K562 (cell line): ENCODE measurements around the gene CDKN2C. TPM values are rescaled to one million over a fixed set of nuclear protein-coding genes. Genes with fewer than 3 reads are reported as not detected.

Experiments used
- DDX20 ChIP-seq: fragments of 450-650 bp; IDR thresholded peaks from 2 replicates; pipeline ENCODE4 v1.6.1; 2016; ENCODE audit warnings: missing genetic modification characterization, low read depth, mild to moderate bottlenecking, missing compliant biosample characterization, moderate library complexity
- DIDO1 ChIP-seq: fragments of 450-650 bp; IDR thresholded peaks from 2 replicates; pipeline ENCODE4 v1.6.1; 2016; ENCODE audit warnings: low read depth, missing biosample characterization, missing genetic modification characterization
- ELF4 ChIP-seq: fragments of 450-650 bp; formaldehyde crosslinking; IDR thresholded peaks from 2 replicates; pipeline ENCODE4 v1.4.0; 2022; ENCODE audit warnings: missing genetic modification characterization
- IFI16 ChIP-seq: fragments of 250-450 bp; sonication (Bioruptor Pico); IDR thresholded peaks from 2 replicates; pipeline ENCODE4 v2.1.2; 2022; ENCODE audit warnings: mild to moderate bottlenecking, inconsistent platforms
- JUN ChIP-seq, 2 experiments: sonication (generic) in 1 of 2; formaldehyde crosslinking in 1 of 2; IDR thresholded peaks; 2 replicates each; pipeline versions ENCODE4 v1.6.1 to v1.8.0; 2012 to 2022; ENCODE audit warnings: borderline replicate concordance in 2 of 2, mild to moderate bottlenecking in 2 of 2, improper control_type of control experiment in 1 of 2, low read depth in 1 of 2, low read length in 1 of 2, missing genetic modification reagents in 1 of 2
- MAFF ChIP-seq: IDR thresholded peaks from 2 replicates; pipeline ENCODE4 v1.6.1; 2012; ENCODE audit warnings: low read length, improper control_type of control experiment
- MIER1 ChIP-seq: fragments of 450-650 bp; IDR thresholded peaks from 2 replicates; pipeline ENCODE4 v1.6.1; 2016; ENCODE audit warnings: antibody characterized with exemption, mild to moderate bottlenecking, low read depth
- PHF20 ChIP-seq: fragments of 450-650 bp; IDR thresholded peaks from 2 replicates; pipeline ENCODE4 v1.6.1; 2018; ENCODE audit not compliant: partially characterized antibody
- POLR2AphosphoS2 ChIP-seq: IDR thresholded peaks from 2 replicates; pipeline ENCODE4 v1.6.1; 2012; ENCODE audit warnings: low read length, improper control_type of control experiment
- PYGO2 ChIP-seq: fragments of 450-650 bp; IDR thresholded peaks from 2 replicates; pipeline ENCODE4 v1.6.1; 2016; ENCODE audit warnings: mild to moderate bottlenecking, missing genetic modification characterization, moderate library complexity, missing compliant biosample characterization
- RBM15 ChIP-seq: fragments of 200-400 bp; formaldehyde crosslinking; IDR thresholded peaks from 2 replicates; pipeline ENCODE4 v1.6.1; 2018; ENCODE audit warnings: mild to moderate bottlenecking, low read length, moderate library complexity; ENCODE audit not compliant: insufficient read depth
- RBM25 ChIP-seq: fragments of 200-400 bp; formaldehyde crosslinking; IDR thresholded peaks from 2 replicates; pipeline ENCODE4 v1.6.1; 2018; ENCODE audit warnings: low read length, low read depth, moderate library complexity; ENCODE audit not compliant: severe bottlenecking
- SAFB ChIP-seq: fragments of 200-400 bp; formaldehyde crosslinking; IDR thresholded peaks from 2 replicates; pipeline ENCODE4 v1.6.1; 2017; ENCODE audit warnings: low read depth, low read length, borderline replicate concordance
- SIN3A ChIP-seq, 2 experiments: fragments of 150-350 bp in 1 of 2; IDR thresholded peaks; 2 replicates each; pipeline ENCODE4 v1.6.1; 2011 to 2016; ENCODE audit warnings: borderline replicate concordance in 2 of 2, low read depth in 2 of 2, low read length in 2 of 2, mild to moderate bottlenecking in 2 of 2, moderate library complexity in 2 of 2; ENCODE audit not compliant: control insufficient read depth in 1 of 2
- SIN3B ChIP-seq: fragments of 450-650 bp; IDR thresholded peaks from 2 replicates; pipeline ENCODE4 v1.6.1; 2017; ENCODE audit warnings: low read depth, mild to moderate bottlenecking, moderate library complexity
- SOX6 ChIP-seq: fragments of 450-650 bp; IDR thresholded peaks from 2 replicates; pipeline ENCODE4 v1.6.1; 2014; ENCODE audit warnings: mild to moderate bottlenecking
- STAT5A ChIP-seq: IDR thresholded peaks from 2 replicates; pipeline ENCODE4 v1.6.1; 2012; ENCODE audit warnings: low read length, inconsistent platforms, borderline replicate concordance
- ZNF3 ChIP-seq: fragments of 250-450 bp; sonication (Bioruptor Pico); IDR thresholded peaks from 2 replicates; pipeline ENCODE4 v1.5.0; 2021; ENCODE audit warnings: mild to moderate bottlenecking, moderate library complexity
- ZNF384 ChIP-seq: IDR thresholded peaks from 2 replicates; pipeline ENCODE4 v1.6.1; 2012; ENCODE audit warnings: low read depth, low read length, improper control_type of control experiment
- ZNF766 ChIP-seq: fragments of 200-800 bp; sonication (Bioruptor generic); conservative IDR thresholded peaks from 2 replicates; pipeline ENCODE4 v1.6.1; 2016; ENCODE audit warnings: missing genetic modification characterization, missing compliant biosample characterization
- polyA plus RNA-seq, 8 experiments: library from polyadenylated mRNA; depleted of rRNA in 4 of 8; stranded (reverse) in 5 of 8; unstranded in 3 of 8; fragments of >200 nt; fragmentation: Nextera tagmentation in 2 of 8; fragmentation: Illumina TruSeq in 1 of 8; extraction: Ambion mirVana in 2 of 8; extraction: Trizol in 1 of 8; gene quantifications; 2 replicates each; pipeline versions ENCODE4 v1.2.1 to v1.2.3, GENCODE V29; 2011 to 2014; ENCODE audit warnings: inconsistent platforms in 1 of 8, missing spikeins in 1 of 8
- total RNA-seq, 7 experiments: library from RNA; depleted of rRNA in 6 of 7; stranded (reverse); fragments of >200 nt in 6 of 7; fragmentation: Illumina TruSeq in 2 of 7; extraction: Trizol in 2 of 7; gene quantifications; 2 replicates each; pipeline versions ENCODE4 v1.2.1 to v1.2.3, GENCODE V29; 2011 to 2021; ENCODE audit warnings: low replicate concordance in 1 of 7
- TF ChIP-seq, protein P1 (sequence below): fragments of 250-450 bp; sonication (Bioruptor Pico); IDR thresholded peaks from 2 replicates; pipeline ENCODE4 v1.8.0; 2022; ENCODE audit warnings: inconsistent platforms
- TF ChIP-seq, protein P2 (sequence below): sonication (generic); formaldehyde crosslinking; IDR thresholded peaks from 2 replicates; pipeline ENCODE4 v1.8.0; 2022; ENCODE audit warnings: mild to moderate bottlenecking, missing genetic modification reagents
- TF ChIP-seq, protein P3 (sequence below): fragments of 450-650 bp; conservative IDR thresholded peaks from 2 replicates; pipeline ENCODE4 v1.6.1; 2016; ENCODE audit warnings: missing genetic modification characterization, low read depth, mild to moderate bottlenecking, missing compliant biosample characterization, moderate library complexity

Gene CDKN2C
- total and polyA plus RNA-seq, 9 of the 15 experiments (the other 6 are each of a cell fraction or from before 2014, with no cell fraction given) = 11.9 to 74.3 (median 45.9) TPM

DNA sequence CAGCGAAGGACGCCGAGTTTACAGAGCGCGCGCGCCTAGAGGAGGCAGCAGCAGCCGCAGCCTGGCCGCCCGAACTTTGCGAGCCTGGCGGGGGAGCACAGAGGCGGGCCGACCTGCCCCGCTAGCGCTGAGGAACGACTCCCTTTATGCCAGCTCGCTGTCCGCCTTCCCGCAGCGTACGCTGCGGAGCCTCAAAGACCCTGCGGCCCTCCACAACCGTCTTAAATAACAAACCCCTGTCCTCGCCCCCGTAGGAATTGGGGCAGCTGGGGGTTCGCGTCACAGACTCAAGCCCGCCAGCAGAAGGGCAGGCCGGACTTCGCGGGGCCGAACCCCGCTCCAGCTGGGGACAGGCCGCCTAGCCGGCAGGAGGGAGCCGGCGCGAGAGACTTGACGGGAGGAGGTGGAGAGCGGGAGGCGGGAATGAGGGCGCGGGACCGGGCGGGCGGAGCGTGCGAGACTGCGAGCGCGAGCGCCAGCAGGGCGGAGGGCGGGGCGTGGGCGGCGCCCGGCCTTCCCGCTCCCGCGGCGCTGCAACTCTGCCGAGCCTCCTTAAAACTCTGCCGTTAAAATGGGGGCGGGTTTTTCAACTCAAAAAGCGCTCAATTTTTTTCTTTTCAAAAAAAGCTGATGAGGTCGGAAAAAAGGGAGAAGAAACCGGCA is 1.8 kb upstream of the CDKN2C start (continued):
- TF ChIP-seq JUN (IDR thresholded peaks at IDR 0.05; ENCODE audit: borderline replicate concordance, low read depth, low read length) (no peak), JUN (CRISPR knock-in tag; IDR thresholded peaks at IDR 0.05; ENCODE audit: borderline replicate concordance) (peak; percentile 39; the same call in 1 of the 2 replicates), ZNF3 (CRISPR knock-in tag) (no peak), DIDO1 (tag) (no peak), RBM15 (no peak), SIN3B (0 out of 2 replicates have a peak, but pooled peaks have one; percentile 26), MAFF (no peak), SOX6 (peak; percentile 47; the same call in 1 of the 2 replicates), DDX20 (no peak), ZNF384 (peak; percentile 83), ELF4 (CRISPR knock-in tag) (no peak), POLR2AphosphoS2 (no peak), ZNF766 (peak; percentile 42; the same call in 1 of the 2 replicates), PYGO2 (tag) (no peak), PHF20 (no peak), SAFB (no peak), MIER1 (no peak), STAT5A (no peak; the same call in 1 of the 2 replicates), RBM25 (peak; percentile 26), IFI16 (CRISPR knock-in tag) (no peak), SIN3A (IDR thresholded peaks at IDR 0.05; ENCODE audit: borderline replicate concordance in 2 of 2, control insufficient read depth in 1 of 2, low read depth in 2 of 2, low read length in 2 of 2) (peak in 1 of 2 experiments; percentile 42; a peak in 1 of 4 replicates)
- TF ChIP-seq, protein P1, sequence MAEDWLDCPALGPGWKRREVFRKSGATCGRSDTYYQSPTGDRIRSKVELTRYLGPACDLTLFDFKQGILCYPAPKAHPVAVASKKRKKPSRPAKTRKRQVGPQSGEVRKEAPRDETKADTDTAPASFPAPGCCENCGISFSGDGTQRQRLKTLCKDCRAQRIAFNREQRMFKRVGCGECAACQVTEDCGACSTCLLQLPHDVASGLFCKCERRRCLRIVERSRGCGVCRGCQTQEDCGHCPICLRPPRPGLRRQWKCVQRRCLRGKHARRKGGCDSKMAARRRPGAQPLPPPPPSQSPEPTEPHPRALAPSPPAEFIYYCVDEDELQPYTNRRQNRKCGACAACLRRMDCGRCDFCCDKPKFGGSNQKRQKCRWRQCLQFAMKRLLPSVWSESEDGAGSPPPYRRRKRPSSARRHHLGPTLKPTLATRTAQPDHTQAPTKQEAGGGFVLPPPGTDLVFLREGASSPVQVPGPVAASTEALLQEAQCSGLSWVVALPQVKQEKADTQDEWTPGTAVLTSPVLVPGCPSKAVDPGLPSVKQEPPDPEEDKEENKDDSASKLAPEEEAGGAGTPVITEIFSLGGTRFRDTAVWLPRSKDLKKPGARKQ (CRISPR knock-in tag) = no peak
- TF ChIP-seq, protein P2, sequence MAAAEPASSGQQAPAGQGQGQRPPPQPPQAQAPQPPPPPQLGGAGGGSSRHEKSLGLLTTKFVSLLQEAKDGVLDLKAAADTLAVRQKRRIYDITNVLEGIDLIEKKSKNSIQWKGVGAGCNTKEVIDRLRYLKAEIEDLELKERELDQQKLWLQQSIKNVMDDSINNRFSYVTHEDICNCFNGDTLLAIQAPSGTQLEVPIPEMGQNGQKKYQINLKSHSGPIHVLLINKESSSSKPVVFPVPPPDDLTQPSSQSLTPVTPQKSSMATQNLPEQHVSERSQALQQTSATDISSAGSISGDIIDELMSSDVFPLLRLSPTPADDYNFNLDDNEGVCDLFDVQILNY = peak; percentile 90; the same call in 1 of the 2 replicates
- TF ChIP-seq, protein P3, sequence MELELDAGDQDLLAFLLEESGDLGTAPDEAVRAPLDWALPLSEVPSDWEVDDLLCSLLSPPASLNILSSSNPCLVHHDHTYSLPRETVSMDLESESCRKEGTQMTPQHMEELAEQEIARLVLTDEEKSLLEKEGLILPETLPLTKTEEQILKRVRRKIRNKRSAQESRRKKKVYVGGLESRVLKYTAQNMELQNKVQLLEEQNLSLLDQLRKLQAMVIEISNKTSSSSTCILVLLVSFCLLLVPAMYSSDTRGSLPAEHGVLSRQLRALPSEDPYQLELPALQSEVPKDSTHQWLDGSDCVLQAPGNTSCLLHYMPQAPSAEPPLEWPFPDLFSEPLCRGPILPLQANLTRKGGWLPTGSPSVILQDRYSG (tag) = 0 out of 2 replicates have a peak, but pooled peaks have one; percentile 46
